Upper lobe of right lung (tissue), 1 donor: ENCODE results near the gene CSNK2B. TPM values are rescaled to one million over a fixed set of nuclear protein-coding genes. Genes with fewer than 3 reads are reported as not detected.

Source experiments
- ATAC-seq: fragments of 200-7000 bp; cut with Tn5 transposase; one replicate; pipeline ENCODE4 v1.9.1; 2020; ENCODE audit warnings: mild to moderate bottlenecking, moderate library complexity
- DNase-seq: peaks from one replicate; pipeline ENCODE4 v3.0.0-alpha.2; 2020
- H3K27ac ChIP-seq: fragments of 200-600 bp; one replicate; pipeline ENCODE4 v1.8.0; 2022
- H3K27me3 ChIP-seq: fragments of 200-600 bp; one replicate; pipeline ENCODE4 v1.8.0; 2022; ENCODE audit warnings: mild to moderate bottlenecking
- H3K36me3 ChIP-seq: fragments of 200-600 bp; one replicate; pipeline ENCODE4 v1.8.0; 2022
- H3K4me1 ChIP-seq: fragments of 200-600 bp; one replicate; pipeline ENCODE4 v1.8.0; 2022
- H3K4me3 ChIP-seq: fragments of 200-600 bp; one replicate; pipeline ENCODE4 v1.8.0; 2022; ENCODE audit warnings: mild to moderate bottlenecking
- H3K9me3 ChIP-seq: fragments of 200-600 bp; one replicate; pipeline ENCODE4 v1.8.0; 2022
- CTCF ChIP-seq: fragments of 200-600 bp; IDR thresholded peaks from one replicate; pipeline ENCODE4 v1.8.0; 2022; ENCODE audit warnings: antibody characterized with exemption
- intact Hi-C: fragments of 100-400 bp; cut with DNase I; formaldehyde crosslinking; loops from one replicate; pipeline ENCODE4 v1.11.0; 2022
- long read RNA-seq: library from polyadenylated mRNA; unstranded; transcript quantifications from one replicate; pipeline ENCODE4 v2.0.0, GENCODE V29; 2021
- total RNA-seq: library from RNA; stranded (reverse); fragmentation: NEBNext Ultra II Directional; extraction: Animal tissue kit (Norgen Biotek cat#: 25700); gene quantifications from one replicate; pipeline ENCODE4 v1.2.1, GENCODE V29; 2021
- donor health status: DM: no; HTN: yes; CAD: no; lungs with severe emphysema.

Gene CSNK2B
- total RNA-seq: 114 TPM
- long read RNA-seq, transcript CSNK2B-203 (7 exons, 948 nt): major isoform, 46 of 50 reads
- long read RNA-seq, partial matches to known transcripts: 2 of 50 reads
- long read RNA-seq, other reads (novel, unspliced or antisense): 2 of 50 reads

GRCh38 chr6:31665501-31666336, at the start of gene CSNK2B:
CSNK2B (plus strand) TSS chr6:31666080; CDS start chr6:31666832, 752 bp downstream.
- Histone ChIP-seq H3K4me3 (peak within 1 kb of the TSS; percentile 63), H3K27ac (peak within 1 kb of the TSS; percentile 93), H3K27me3 (no peaks in the 10 kb centered on the region), H3K36me3 (peaks cover 55% of the 10 kb centered on the region), H3K4me1 (peaks cover 33% of the 10 kb centered on the region), H3K9me3 (no peaks in the 10 kb centered on the region)
- peak; percentile 21 for TF ChIP-seq CTCF
- ATAC-seq (peak; percentile 94), DNase-seq (peak; percentile 99)
- intact Hi-C loops: no loop called here

- no peak overlapping the region for H3K27ac ChIP-seq
- TF ChIP-seq CTCF: no peak
- no peaks in the 10 kb centered on the region for H3K27me3 ChIP-seq
- H3K36me3 ChIP-seq: no peaks in the 10 kb centered on the region
- ATAC-seq (no peak), DNase-seq (no peak)
- no peaks in the 10 kb centered on the region for H3K9me3 ChIP-seq
- H3K4me1 ChIP-seq: peaks cover 12% of the 10 kb centered on the region
- intact Hi-C loops: no loop called here
- no peak overlapping the region for H3K4me3 ChIP-seq
These were observed 48.9 kb upstream of the CSNK2B start for GRCh38 chr6:31617010-31617409.

- peaks cover 18% of the 10 kb centered on the region for H3K36me3 ChIP-seq
- no peaks in the 10 kb centered on the region for H3K27me3 ChIP-seq
- TF ChIP-seq CTCF: no peak
- peak overlapping the region; percentile 97 for H3K27ac ChIP-seq
- peak; percentile 93 for ATAC-seq
- peak; percentile 99 for DNase-seq
- peak overlapping the region; percentile 76 for H3K4me3 ChIP-seq
- H3K9me3 ChIP-seq: no peaks in the 10 kb centered on the region
- peaks cover 21% of the 10 kb centered on the region for H3K4me1 ChIP-seq
- intact Hi-C loops: no loop called here
These were observed 45.9 kb upstream of the CSNK2B start for GRCh38 chr6:31619805-31620585.

GRCh38 chr6:31620586-31621319, 45.1 kb upstream of the CSNK2B start, which contains the start of gene PRRC2A:
PRRC2A (plus strand) TSS chr6:31620715; CDS start chr6:31622790, 2,075 bp downstream.
- no peak for TF ChIP-seq CTCF
- peaks cover 26% of the 10 kb centered on the region for H3K36me3 ChIP-seq
- H3K4me1 ChIP-seq: peaks cover 21% of the 10 kb centered on the region
- peak; percentile 93 for ATAC-seq
- intact Hi-C loops: no loop called here
- no peaks in the 10 kb centered on the region for H3K27me3 ChIP-seq
- DNase-seq: peak; percentile 96
- H3K9me3 ChIP-seq: no peaks in the 10 kb centered on the region
- H3K4me3 ChIP-seq: peak within 1 kb of the TSS; percentile 76
- peak within 1 kb of the TSS; percentile 97 for H3K27ac ChIP-seq

- DNase-seq (no peak), ATAC-seq (no peak)
- no peaks in the 10 kb centered on the region for H3K9me3 ChIP-seq
- intact Hi-C loops: no loop called here
- peaks cover 32% of the 10 kb centered on the region for H3K36me3 ChIP-seq
- peak overlapping the region; percentile 76 for H3K4me3 ChIP-seq
- H3K4me1 ChIP-seq: peaks cover 21% of the 10 kb centered on the region
- TF ChIP-seq CTCF: no peak
- H3K27ac ChIP-seq: peak overlapping the region; percentile 97
- H3K27me3 ChIP-seq: no peaks in the 10 kb centered on the region
These were observed 44.5 kb upstream of the CSNK2B start for GRCh38 chr6:31621320-31621939.
